ENCODE data around the gene P2RY14. TPM values are rescaled to one million over a fixed set of nuclear protein-coding genes. Genes with fewer than 3 reads are reported as not detected.

The P2RY14 gene
- total and polyA plus RNA-seq, 2 of the 13 experiments (the other 11 are each of a cell fraction or from before 2014, with no cell fraction given), result not detected

- DNase-seq (ENCODE audit: low spot score) (no peak), ATAC-seq (no peak), FAIRE-seq (no peak)
- H2AFZ ChIP-seq (ENCODE audit: low read length), result no peak overlapping the region
- H3K4me2 ChIP-seq (ENCODE audit: low read depth, low read length), result no peak overlapping the region
- ChIA-PET CTCF (ENCODE audit: low intra/inter-chr PET ratio, low total read pairs) (no interaction called here), POLR2A (no interaction called here)
- intact Hi-C loops (cut with micrococcal nuclease; ENCODE audit: unreplicated experiment) (no loop called here), in situ Hi-C loops (cut with HindIII; ENCODE audit: extremely low pct_ligation_motif_present, low pct_unique_long_range_greater_than_20kb) (no loop called here)
- no peaks in the 10 kb centered on the region for H3K79me2 ChIP-seq (ENCODE audit: insufficient read depth, low read length)
- no peaks in the 10 kb centered on the region for H3K27me3 ChIP-seq (ENCODE audit: control insufficient read depth in 1 of 2, insufficient read depth in 2 of 2, low read length in 2 of 2)
- BruUV-seq (replicated peaks), result no TSS peak
- TF ChIP-seq NRL (CRISPR knock-in tag; IDR thresholded peaks at IDR 0.05; ENCODE audit: borderline replicate concordance) (no peak), SMARCC2 (IDR thresholded peaks at IDR 0.05) (no peak)
- no peak overlapping the region for H3K4me3 ChIP-seq (replicated peaks in 1 of 3; ENCODE audit: insufficient read depth in 1 of 3, low read depth in 2 of 3, low read length in 3 of 3)
- H3K36me3 ChIP-seq (replicated peaks in 1 of 2; ENCODE audit: control insufficient read depth in 1 of 2, insufficient read depth in 2 of 2, low read length in 2 of 2), result no peaks in the 10 kb centered on the region
- 72% methylated on average over 2 of the region's 2 CpGs for WGBS (ENCODE audit: low lambda C conversion rate)
- H3K4me1 ChIP-seq (ENCODE audit: insufficient read depth, low read length), result peaks cover 9% of the 10 kb centered on the region
- H3K9ac ChIP-seq (ENCODE audit: insufficient read depth, low read depth, low read length), result no peak overlapping the region
- H3K27ac ChIP-seq (ENCODE audit: extremely low read length, insufficient read depth, low read length), result no peak overlapping the region
- H3K9me3 ChIP-seq (ENCODE audit: low read length), result no peaks in the 10 kb centered on the region
- H4K20me1 ChIP-seq (ENCODE audit: insufficient read depth, low read length), result no peaks in the 10 kb centered on the region
These were observed 31.2 kb upstream of the P2RY14 start for GRCh38 chr3:151309566-151309965.

GRCh38 chr3:151307583-151308488, 29.5 kb upstream of the P2RY14 start:
- Histone ChIP-seq H3K4me1 (ENCODE audit: insufficient read depth, low read length) (peaks cover 10% of the 10 kb centered on the region), H3K27ac (ENCODE audit: extremely low read length, insufficient read depth, low read length) (no peak overlapping the region), H4K20me1 (ENCODE audit: insufficient read depth, low read length) (no peaks in the 10 kb centered on the region), H3K4me2 (ENCODE audit: low read depth, low read length) (no peak overlapping the region), H3K27me3 (ENCODE audit: control insufficient read depth in 1 of 2, insufficient read depth in 2 of 2, low read length in 2 of 2) (no peaks in the 10 kb centered on the region), H3K36me3 (replicated peaks in 1 of 2; ENCODE audit: control insufficient read depth in 1 of 2, insufficient read depth in 2 of 2, low read length in 2 of 2) (no peaks in the 10 kb centered on the region), H3K79me2 (ENCODE audit: insufficient read depth, low read length) (no peaks in the 10 kb centered on the region), H2AFZ (ENCODE audit: low read length) (no peak overlapping the region), H3K9ac (ENCODE audit: insufficient read depth, low read depth, low read length) (no peak overlapping the region), H3K4me3 (replicated peaks in 1 of 3; ENCODE audit: insufficient read depth in 1 of 3, low read depth in 2 of 3, low read length in 3 of 3) (no peak overlapping the region), H3K9me3 (ENCODE audit: low read length) (no peaks in the 10 kb centered on the region)
- POLR2A ChIA-PET, result no interaction called here
- FAIRE-seq, result no peak
- in situ Hi-C loops (cut with HindIII; ENCODE audit: extremely low pct_ligation_motif_present, low pct_unique_long_range_greater_than_20kb), result no loop called here
- no peak for DNase-seq (ENCODE audit: low spot score)
- intact Hi-C loops (cut with micrococcal nuclease; ENCODE audit: unreplicated experiment), result no loop called here
- WGBS (ENCODE audit: low lambda C conversion rate), result 29% methylated on average over 1 of the region's 1 CpG
- BruUV-seq (replicated peaks), result no TSS peak
- CTCF ChIA-PET (ENCODE audit: low intra/inter-chr PET ratio, low total read pairs), result no interaction called here
- no peak for ATAC-seq
- TF ChIP-seq TRIM24 (CRISPR knock-in tag; IDR thresholded peaks at IDR 0.05), result no peak
- no peak for TF ChIP-seq ZNF512B (CRISPR knock-in tag; IDR thresholded peaks at IDR 0.05; ENCODE audit: borderline replicate concordance)
- no peak for TF ChIP-seq ZNF383 (CRISPR knock-in tag; IDR thresholded peaks at IDR 0.05; ENCODE audit: borderline replicate concordance)

All from HepG2 (cell line).